Adipocyte (in vitro differentiated cells): ENCODE measurements around the gene SLC35E2B.
A peak's percentile ranks its signal among the peaks of the same experiment; 100 is the strongest.
"Not testable (repeated sequence)": the region's sequence is repeated elsewhere in the genome, so short reads cannot be mapped to it uniquely, and the experiment has no call there.

Experiments used
- DNase-seq: peaks from one replicate; pipeline ENCODE4 v3.0.0-alpha.2; 2015; ENCODE audit warnings: low read depth
- H3K27me3 ChIP-seq: replicated peaks from 2 replicates; pipeline ENCODE4 v1.7.0; 2013; ENCODE audit warnings: mild to moderate bottlenecking, low read length, moderate library complexity; ENCODE audit not compliant: control insufficient read depth, insufficient read depth
- H3K36me3 ChIP-seq: 2 replicates; pipeline ENCODE4 v1.7.0; 2013; ENCODE audit warnings: low read length, mild to moderate bottlenecking, moderate library complexity; ENCODE audit not compliant: control insufficient read depth, insufficient read depth, severe bottlenecking
- H3K4me1 ChIP-seq: 2 replicates; pipeline ENCODE4 v1.7.0; 2013; ENCODE audit warnings: mild to moderate bottlenecking, low read length, moderate library complexity; ENCODE audit not compliant: control insufficient read depth, insufficient read depth
- H3K4me3 ChIP-seq: 2 replicates; pipeline ENCODE4 v1.7.0; 2013; ENCODE audit warnings: mild to moderate bottlenecking, low read length, moderate library complexity
- H3K9ac ChIP-seq: 2 replicates; pipeline ENCODE4 v1.7.0; 2013; ENCODE audit warnings: mild to moderate bottlenecking, low read length, moderate library complexity
- H3K9me3 ChIP-seq: 2 replicates; pipeline ENCODE4 v1.7.0; 2013; ENCODE audit warnings: mild to moderate bottlenecking, low read length, moderate library complexity; ENCODE audit not compliant: control insufficient read depth

The SLC35E2B gene

GRCh38 chr1:1700067-1700466, 7.5 kb upstream of the SLC35E2B start:
- H3K4me3 ChIP-seq, H3K27me3 ChIP-seq, H3K9me3 ChIP-seq, DNase-seq, H3K9ac ChIP-seq, H3K4me1 ChIP-seq: not testable (repeated sequence)
- peaks cover 12% of the 10 kb centered on the region for H3K36me3 ChIP-seq

GRCh38 chr1:1699061-1699460, 6.5 kb upstream of the SLC35E2B start:
- H3K9me3 ChIP-seq, DNase-seq, H3K27me3 ChIP-seq, H3K9ac ChIP-seq, H3K36me3 ChIP-seq, H3K4me3 ChIP-seq, H3K4me1 ChIP-seq: not testable (repeated sequence)

- not testable (repeated sequence) for H3K36me3 ChIP-seq, H3K4me3 ChIP-seq, H3K9me3 ChIP-seq, H3K9ac ChIP-seq, DNase-seq, H3K27me3 ChIP-seq, H3K4me1 ChIP-seq
These were observed 5.0 kb upstream of the SLC35E2B start for GRCh38 chr1:1697358-1698183.

- not testable (repeated sequence) for H3K27me3 ChIP-seq, H3K9me3 ChIP-seq, DNase-seq, H3K4me1 ChIP-seq, H3K4me3 ChIP-seq, H3K9ac ChIP-seq, H3K36me3 ChIP-seq
These were observed 4.1 kb upstream of the SLC35E2B start for GRCh38 chr1:1696431-1697357.

GRCh38 chr1:1692324-1692713, 276 bp downstream of the SLC35E2B start:
- peak overlapping the region; percentile 75 for H3K4me3 ChIP-seq
- peak; percentile 87 for DNase-seq
- peak overlapping the region; percentile 82 for H3K9ac ChIP-seq
- H3K4me1 ChIP-seq, H3K27me3 ChIP-seq, H3K9me3 ChIP-seq, H3K36me3 ChIP-seq: not testable (repeated sequence)

GRCh38 chr1:1691443-1691842, 1.2 kb downstream of the SLC35E2B start:
- H3K4me3 ChIP-seq = peak overlapping the region; percentile 59
- not testable (repeated sequence) for H3K36me3 ChIP-seq, H3K9ac ChIP-seq, DNase-seq, H3K4me1 ChIP-seq, H3K9me3 ChIP-seq, H3K27me3 ChIP-seq

GRCh38 chr1:1689526-1689925, 3.1 kb downstream of the SLC35E2B start:
- H3K27me3 ChIP-seq, DNase-seq, H3K9ac ChIP-seq, H3K9me3 ChIP-seq, H3K36me3 ChIP-seq, H3K4me1 ChIP-seq, H3K4me3 ChIP-seq: not testable (repeated sequence)

GRCh38 chr1:1687846-1688245, 4.7 kb downstream of the SLC35E2B start:
- Histone ChIP-seq H3K9ac (no peak overlapping the region), H3K4me3 (no peak overlapping the region)

GRCh38 chr1:1684031-1684681, 8.4 kb downstream of the SLC35E2B start:
- Histone ChIP-seq H3K9me3 (no peaks in the 10 kb centered on the region), H3K4me1 (peaks cover 4% of the 10 kb centered on the region), H3K4me3 (no peak overlapping the region), H3K27me3 (no peaks in the 10 kb centered on the region), H3K36me3 (peaks cover 4% of the 10 kb centered on the region), H3K9ac (no peak overlapping the region)
- DNase-seq = no peak

More at GRCh38 chr1:1687846-1688245, 4.7 kb downstream of the SLC35E2B start:
- Histone ChIP-seq H3K9me3 (no peaks in the 10 kb centered on the region), H3K36me3 (peaks cover 4% of the 10 kb centered on the region), H3K4me1 (peaks cover 4% of the 10 kb centered on the region), H3K27me3 (no peaks in the 10 kb centered on the region)
- no peak for DNase-seq

- Histone ChIP-seq H3K4me3 (no peak overlapping the region), H3K4me1 (peaks cover 4% of the 10 kb centered on the region), H3K27me3 (no peaks in the 10 kb centered on the region), H3K9me3 (no peaks in the 10 kb centered on the region), H3K9ac (no peak overlapping the region), H3K36me3 (peaks cover 4% of the 10 kb centered on the region)
- no peak for DNase-seq
These were observed 9.3 kb downstream of the SLC35E2B start for GRCh38 chr1:1683104-1683905.
